GM23338 (cell line): ENCODE measurements around the gene USP20. TPM values are rescaled to one million over a fixed set of nuclear protein-coding genes. Genes with fewer than 3 reads are reported as not detected.

ENCODE experiments used
- ATAC-seq: fragments of 200-7000 bp; cut with Tn5 transposase; 3 replicates; pipeline ENCODE4 v1.9.1; 2020
- DNase-seq: peaks from one replicate; pipeline ENCODE4 v3.0.0-alpha.2; 2015; ENCODE audit warnings: low spot score
- H2AFZ ChIP-seq: fragments of 200-600 bp; sonication (generic); 2 replicates; pipeline ENCODE4 v1.8.0; 2016; ENCODE audit warnings: antibody characterized with exemption, mild to moderate bottlenecking, moderate library complexity
- H3F3A ChIP-seq: fragments of 200-600 bp; sonication (generic); replicated peaks from 2 replicates; pipeline ENCODE4 v1.8.0; 2017; ENCODE audit warnings: antibody characterized with exemption, mixed run types, low read depth
- H3K27ac ChIP-seq: fragments of 200-600 bp; sonication (generic); 2 replicates; pipeline ENCODE4 v1.6.1; 2016; ENCODE audit warnings: low read depth
- H3K27me3 ChIP-seq: fragments of 200-600 bp; sonication (generic); 2 replicates; pipeline ENCODE4 v1.8.0; 2016; ENCODE audit warnings: mild to moderate bottlenecking, mixed run types, moderate library complexity; ENCODE audit not compliant: insufficient read depth
- H3K36me3 ChIP-seq: fragments of 200-600 bp; sonication (generic); 2 replicates; pipeline ENCODE4 v1.8.0; 2016; ENCODE audit warnings: mild to moderate bottlenecking; ENCODE audit not compliant: insufficient read depth
- H3K4me1 ChIP-seq: fragments of 200-600 bp; sonication (generic); 2 replicates; pipeline ENCODE4 v1.8.0; 2016; ENCODE audit warnings: mild to moderate bottlenecking, moderate library complexity; ENCODE audit not compliant: insufficient read depth
- H3K4me2 ChIP-seq: fragments of 200-600 bp; sonication (generic); 2 replicates; pipeline ENCODE4 v1.7.1; 2017; ENCODE audit warnings: mixed run types
- H3K4me3 ChIP-seq: fragments of 200-600 bp; sonication (generic); 2 replicates; pipeline ENCODE4 v1.6.1; 2016; ENCODE audit warnings: mixed run types
- H3K79me2 ChIP-seq: fragments of 200-600 bp; sonication (generic); replicated peaks from 2 replicates; pipeline ENCODE4 v1.8.0; 2017; ENCODE audit warnings: mild to moderate bottlenecking; ENCODE audit not compliant: insufficient read depth
- H3K9me2 ChIP-seq: fragments of 200-600 bp; sonication (generic); 2 replicates; pipeline ENCODE4 v1.8.0; 2017; ENCODE audit not compliant: insufficient read depth
- H4K20me1 ChIP-seq: fragments of 200-600 bp; sonication (generic); replicated peaks from 2 replicates; pipeline ENCODE4 v1.8.0; 2017; ENCODE audit warnings: mild to moderate bottlenecking; ENCODE audit not compliant: insufficient read depth
- H3K27ac Mint-ChIP-seq: 2 replicates; pipeline ENCODE4 v1.8.0; 2020; ENCODE audit warnings: inconsistent platforms, mild to moderate bottlenecking, moderate library complexity, mixed read lengths
- H3K27me3 Mint-ChIP-seq: 3 replicates; pipeline ENCODE4 v1.8.0; 2022; ENCODE audit warnings: low read depth, mild to moderate bottlenecking, moderate library complexity, mixed read lengths, inconsistent platforms; ENCODE audit not compliant: insufficient read depth, poor library complexity
- H3K36me3 Mint-ChIP-seq: 3 replicates; pipeline ENCODE4 v1.8.0; 2021; ENCODE audit warnings: low read depth, mild to moderate bottlenecking, inconsistent platforms, moderate library complexity, mixed read lengths
- H3K4me1 Mint-ChIP-seq: 3 replicates; pipeline ENCODE4 v1.8.0; 2020; ENCODE audit warnings: mild to moderate bottlenecking, inconsistent platforms, mixed read lengths
- H3K4me3 Mint-ChIP-seq: 3 replicates; pipeline ENCODE4 v1.8.0; 2021; ENCODE audit warnings: moderate library complexity, mild to moderate bottlenecking, inconsistent platforms, mixed read lengths
- H3K9me3 Mint-ChIP-seq: 3 replicates; pipeline ENCODE4 v1.8.0; 2020; ENCODE audit warnings: moderate library complexity, mild to moderate bottlenecking, inconsistent platforms, mixed read lengths
- JUNB ChIP-seq: IDR thresholded peaks from one replicate; pipeline ENCODE4 v1.6.1; 2016; ENCODE audit warnings: antibody characterized with exemption; ENCODE audit not compliant: unreplicated experiment
- NANOG ChIP-seq: IDR thresholded peaks from 2 replicates; pipeline ENCODE4 v1.6.1; 2016; ENCODE audit warnings: antibody characterized with exemption, borderline replicate concordance
- POLR2AphosphoS5 ChIP-seq: IDR thresholded peaks from 2 replicates; pipeline ENCODE4 v1.6.1; 2016; ENCODE audit warnings: antibody characterized with exemption, low read depth
- REST ChIP-seq: IDR thresholded peaks from one replicate; pipeline ENCODE4 v1.6.1; 2018; ENCODE audit warnings: antibody characterized with exemption; ENCODE audit not compliant: unreplicated experiment
- STAT1 ChIP-seq: IDR thresholded peaks from one replicate; pipeline ENCODE4 v1.6.1; 2016; ENCODE audit warnings: antibody characterized with exemption; ENCODE audit not compliant: unreplicated experiment
- ZNF462 ChIP-seq: fragments of 250-450 bp; sonication (Bioruptor Pico); IDR thresholded peaks from 2 replicates; pipeline ENCODE4 v1.5.0; 2020; ENCODE audit warnings: mild to moderate bottlenecking, moderate library complexity
- polyA plus RNA-seq: library from polyadenylated mRNA; unstranded; fragments of >200 nt; fragmentation: Nextera tagmentation; extraction: Ambion mirVana; gene quantifications from 2 replicates; pipeline ENCODE4 v1.2.1, GENCODE V29; 2016
- total RNA-seq: library from RNA; depleted of rRNA; stranded (reverse); fragments of >200 nt; shearing (Covaris generic); gene quantifications from 2 replicates; pipeline ENCODE4 v1.2.3, GENCODE V29; 2014

Gene USP20
- total and polyA plus RNA-seq, 2 experiments from 2014 or later = 10.4 to 13.0 TPM

DNA sequence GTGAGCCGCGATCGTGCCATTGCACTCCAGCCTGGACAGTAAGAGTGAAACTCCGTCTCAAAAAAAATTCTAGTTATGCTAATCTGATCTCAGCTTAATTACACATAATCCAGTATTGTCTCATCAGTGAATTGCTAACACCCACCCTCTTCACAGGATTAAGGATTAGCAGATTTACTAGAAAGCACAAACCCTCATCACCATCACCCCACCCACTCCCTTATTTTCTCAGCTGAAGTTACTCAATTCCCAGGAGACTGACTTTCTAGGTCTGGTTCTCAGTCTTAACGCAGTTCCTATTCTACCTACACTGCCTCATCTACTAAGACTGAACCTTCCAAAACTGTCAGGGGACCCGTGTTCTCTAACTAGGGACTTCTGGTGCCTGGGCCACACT, 23.3 kb upstream of the USP20 start:
- ATAC-seq (no peak), DNase-seq (no peak)
- Histone ChIP-seq H3K4me1 (no peaks in the 10 kb centered on the region), H3K36me3 (peaks cover under 1% of the 10 kb centered on the region; the same call in 1 of the 2 replicates), H3K4me3 (no peak overlapping the region), H3K79me2 (peaks cover 16% of the 10 kb centered on the region), H3K27me3 (no peaks in the 10 kb centered on the region), H4K20me1 (peaks cover 23% of the 10 kb centered on the region), H3K9me2 (no peaks in the 10 kb centered on the region), H3K4me2 (no peak overlapping the region), H3F3A (peaks cover 18% of the 10 kb centered on the region; the same call in 1 of the 2 replicates), H2AFZ (no peak overlapping the region), H3K27ac (no peak overlapping the region)
- H3K27me3 Mint-ChIP-seq = peaks cover 10% of the 10 kb centered on the region
- no peaks in the 10 kb centered on the region for H3K9me3 Mint-ChIP-seq
- TF ChIP-seq ZNF462 (CRISPR knock-in tag) (no peak), NANOG (no peak), JUNB (no peak)
- H3K36me3 Mint-ChIP-seq = peaks cover 68% of the 10 kb centered on the region
- H3K4me1 Mint-ChIP-seq = no peaks in the 10 kb centered on the region
- H3K4me3 Mint-ChIP-seq = no peak overlapping the region
- no peak overlapping the region for H3K27ac Mint-ChIP-seq

- H3K27me3 Mint-ChIP-seq = peaks cover 10% of the 10 kb centered on the region
- peaks cover 5% of the 10 kb centered on the region; the same call in 1 of the 2 replicates for H3K36me3 ChIP-seq
- no peak overlapping the region for H3K4me3 ChIP-seq
- peaks cover 18% of the 10 kb centered on the region; the same call in 1 of the 2 replicates for H3F3A ChIP-seq
- no peak for ATAC-seq
- H3K4me1 Mint-ChIP-seq = no peaks in the 10 kb centered on the region
- no peak overlapping the region for H3K27ac Mint-ChIP-seq
- peaks cover 68% of the 10 kb centered on the region for H3K36me3 Mint-ChIP-seq
- no peak overlapping the region for H3K4me2 ChIP-seq
- H3K4me1 ChIP-seq = no peaks in the 10 kb centered on the region
- H3K9me3 Mint-ChIP-seq = no peaks in the 10 kb centered on the region
- H2AFZ ChIP-seq = no peak overlapping the region
- TF ChIP-seq STAT1 (no peak), REST (no peak), POLR2AphosphoS5 (no peak), NANOG (no peak)
- peaks cover 19% of the 10 kb centered on the region for H4K20me1 ChIP-seq
- H3K27ac ChIP-seq = no peak overlapping the region
- peaks cover 15% of the 10 kb centered on the region for H3K79me2 ChIP-seq
- H3K27me3 ChIP-seq = no peaks in the 10 kb centered on the region
- H3K4me3 Mint-ChIP-seq = no peak overlapping the region
- H3K9me2 ChIP-seq = no peaks in the 10 kb centered on the region
- no peak for DNase-seq
Observed at GRCh38 chr9:129812385-129812784, 22.9 kb upstream of the USP20 start.
